ENCODE measurements around the gene PTPN11. TPM values are rescaled to one million over a fixed set of nuclear protein-coding genes. Genes with fewer than 3 reads are reported as not detected.

The PTPN11 gene
- total and polyA plus RNA-seq, 4 donors, result 39.5 to 176 (median 98.0) TPM

- Histone ChIP-seq H3K27me3 (ENCODE audit: control insufficient read depth in 1 of 2, insufficient read depth in 2 of 2, low read length in 1 of 2) (no peaks in the 10 kb centered on the region), H3K36me3 (ENCODE audit: control insufficient read depth in 1 of 2, insufficient read depth in 2 of 2, low read length in 1 of 2) (peaks cover 2 to 4% of the 10 kb centered on the region in 2 donors), H3K4me3 (ENCODE audit: low read length in 2 of 2) (no peak overlapping the region), H3K9me3 (ENCODE audit: control insufficient read depth, low read length) (no peaks in the 10 kb centered on the region), H3K27ac (ENCODE audit: low read depth in 1 of 2, low read length in 2 of 2) (no peak overlapping the region), H3K4me1 (ENCODE audit: control insufficient read depth in 1 of 2, insufficient read depth in 2 of 2, low read length in 2 of 2) (no peaks in the 10 kb centered on the region)
- WGBS, 2 donors, result 85 to 86% methylated on average over 3 of the region's 3 CpGs
- DNase-seq, result no peak
- ATAC-seq (ENCODE audit: low FRiP score), result no peak
- intact Hi-C loops (cut with DNase I), result no loop called here
These were observed 49.3 kb downstream of the PTPN11 start for GRCh38 chr12:112468046-112468445.

DNA sequence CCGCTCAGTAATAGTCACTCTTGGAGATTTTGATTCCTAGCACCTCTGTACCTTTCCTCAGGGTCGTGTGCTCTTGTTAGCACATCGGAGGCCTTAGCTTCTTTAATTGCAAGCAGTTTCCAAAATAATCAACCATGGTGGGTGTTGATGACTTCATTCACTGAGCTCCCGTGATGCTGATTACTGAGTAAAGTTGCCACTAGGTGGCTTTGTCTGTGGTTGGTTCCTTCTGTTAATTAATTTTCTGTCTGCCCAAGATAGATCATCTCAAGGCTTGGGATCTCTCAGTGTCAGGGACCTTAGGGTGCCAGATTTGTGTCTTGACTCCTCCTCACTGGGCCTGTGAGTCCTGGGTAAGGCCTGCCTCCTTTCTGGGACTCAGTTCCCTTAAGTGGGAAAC, 54.3 kb downstream of the PTPN11 start:
- Histone ChIP-seq H3K27me3 (ENCODE audit: control insufficient read depth in 1 of 2, insufficient read depth in 2 of 2, low read length in 1 of 2) (no peaks in the 10 kb centered on the region), H3K27ac (ENCODE audit: low read depth in 1 of 2, low read length in 2 of 2) (no peak overlapping the region), H3K4me1 (ENCODE audit: control insufficient read depth in 1 of 2, insufficient read depth in 2 of 2, low read length in 2 of 2) (no peaks in the 10 kb centered on the region), H3K9me3 (ENCODE audit: control insufficient read depth, low read length) (no peaks in the 10 kb centered on the region), H3K4me3 (ENCODE audit: low read length in 2 of 2) (no peak overlapping the region), H3K36me3 (ENCODE audit: control insufficient read depth in 1 of 2, insufficient read depth in 2 of 2, low read length in 1 of 2) (peaks cover 2 to 12% of the 10 kb centered on the region in 2 donors)
- intact Hi-C loops (cut with DNase I), result no loop called here
- 80 to 84% methylated on average over 4 of the region's 4 CpGs for WGBS, 2 donors
- no peak for DNase-seq
- no peak for ATAC-seq (ENCODE audit: low FRiP score)

DNA sequence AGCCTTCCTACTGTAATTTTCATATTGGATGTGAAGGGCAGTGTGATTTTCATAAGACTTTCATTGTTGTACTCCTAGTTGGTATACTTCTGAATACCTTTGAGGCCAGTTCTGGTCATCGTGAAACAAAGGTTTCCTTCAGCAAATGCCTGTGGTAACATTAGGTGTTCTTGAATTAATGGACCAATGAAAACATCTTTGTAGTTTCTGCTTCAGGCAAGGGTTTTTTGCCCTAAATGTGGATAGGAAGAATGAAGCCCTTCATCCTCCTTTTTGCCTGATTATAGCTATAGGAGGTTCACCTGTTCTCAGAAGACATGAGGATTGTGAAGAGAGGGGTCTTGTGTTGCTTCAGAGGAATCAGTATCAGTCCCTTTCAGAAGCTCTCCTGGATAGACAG, 60.7 kb downstream of the PTPN11 start:
- H3K36me3 ChIP-seq (ENCODE audit: control insufficient read depth in 1 of 2, insufficient read depth in 2 of 2, low read length in 1 of 2), result peaks cover 4 to 10% of the 10 kb centered on the region in 2 donors
- intact Hi-C loops (cut with DNase I), result no loop called here

GRCh38 chr12:112480931-112481330, 62.2 kb downstream of the PTPN11 start:
- H3K27ac ChIP-seq (ENCODE audit: low read depth in 1 of 2, low read length in 2 of 2), result no peak overlapping the region
- no peaks in the 10 kb centered on the region for H3K27me3 ChIP-seq (ENCODE audit: control insufficient read depth in 1 of 2, insufficient read depth in 2 of 2, low read length in 1 of 2)
- no peak for DNase-seq
- H3K9me3 ChIP-seq (ENCODE audit: control insufficient read depth, low read length), result no peaks in the 10 kb centered on the region
- intact Hi-C loops (cut with DNase I), result no loop called here
- no peaks in the 10 kb centered on the region for H3K4me1 ChIP-seq (ENCODE audit: control insufficient read depth in 1 of 2, insufficient read depth in 2 of 2, low read length in 2 of 2)
- WGBS, 2 donors, result 93 to 98% methylated on average over 4 of the region's 4 CpGs
- no peak overlapping the region for H3K4me3 ChIP-seq (ENCODE audit: low read length in 2 of 2)
- H3K36me3 ChIP-seq (ENCODE audit: control insufficient read depth in 1 of 2, insufficient read depth in 2 of 2, low read length in 1 of 2), result peaks cover 4 to 5% of the 10 kb centered on the region in 2 donors
- ATAC-seq (ENCODE audit: low FRiP score), result no peak

More for the DNA sequence above, 60.7 kb downstream of the PTPN11 start:
- 97 to 98% methylated on average over 1 of the region's 1 CpG for WGBS, 2 donors
- no peak for ATAC-seq (ENCODE audit: low FRiP score)
- Histone ChIP-seq H3K27me3 (ENCODE audit: control insufficient read depth in 1 of 2, insufficient read depth in 2 of 2, low read length in 1 of 2) (no peaks in the 10 kb centered on the region), H3K4me1 (ENCODE audit: control insufficient read depth in 1 of 2, insufficient read depth in 2 of 2, low read length in 2 of 2) (no peaks in the 10 kb centered on the region), H3K27ac (ENCODE audit: low read depth in 1 of 2, low read length in 2 of 2) (no peak overlapping the region), H3K9me3 (ENCODE audit: control insufficient read depth, low read length) (no peaks in the 10 kb centered on the region), H3K4me3 (ENCODE audit: low read length in 2 of 2) (no peak overlapping the region)
- no peak for DNase-seq

DNA sequence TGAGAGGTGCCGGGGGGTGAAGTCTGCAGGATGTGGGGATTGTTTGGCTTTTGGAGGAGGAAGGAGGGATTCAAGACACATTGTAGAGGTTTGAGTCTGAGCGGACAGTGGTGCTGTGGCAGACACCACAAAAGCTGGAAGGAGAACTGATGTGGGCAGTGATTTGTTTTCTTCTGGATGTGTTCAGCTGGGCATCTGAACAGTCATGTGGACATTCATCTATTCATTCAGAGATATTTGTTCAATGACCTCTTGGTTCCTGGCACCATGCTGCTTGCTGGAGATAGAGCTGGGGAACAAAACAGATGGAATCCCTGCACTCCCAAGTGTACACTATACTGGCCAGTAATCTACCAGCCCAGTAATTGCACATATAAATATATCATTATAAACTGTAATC, 64.0 kb downstream of the PTPN11 start:
- DNase-seq (no peak), ATAC-seq (ENCODE audit: low FRiP score) (no peak)
- Histone ChIP-seq H3K36me3 (ENCODE audit: control insufficient read depth in 1 of 2, insufficient read depth in 2 of 2, low read length in 1 of 2) (peaks cover 4 to 5% of the 10 kb centered on the region in 2 donors), H3K4me1 (ENCODE audit: control insufficient read depth in 1 of 2, insufficient read depth in 2 of 2, low read length in 2 of 2) (no peaks in the 10 kb centered on the region), H3K4me3 (ENCODE audit: low read length in 2 of 2) (no peak overlapping the region), H3K27ac (ENCODE audit: low read depth in 1 of 2, low read length in 2 of 2) (no peak overlapping the region), H3K9me3 (ENCODE audit: control insufficient read depth, low read length) (no peaks in the 10 kb centered on the region), H3K27me3 (ENCODE audit: control insufficient read depth in 1 of 2, insufficient read depth in 2 of 2, low read length in 1 of 2) (no peaks in the 10 kb centered on the region)
- intact Hi-C loops (cut with DNase I), result no loop called here
- WGBS, 2 donors, result 98 to 100% methylated on average over 2 of the region's 2 CpGs

DNA sequence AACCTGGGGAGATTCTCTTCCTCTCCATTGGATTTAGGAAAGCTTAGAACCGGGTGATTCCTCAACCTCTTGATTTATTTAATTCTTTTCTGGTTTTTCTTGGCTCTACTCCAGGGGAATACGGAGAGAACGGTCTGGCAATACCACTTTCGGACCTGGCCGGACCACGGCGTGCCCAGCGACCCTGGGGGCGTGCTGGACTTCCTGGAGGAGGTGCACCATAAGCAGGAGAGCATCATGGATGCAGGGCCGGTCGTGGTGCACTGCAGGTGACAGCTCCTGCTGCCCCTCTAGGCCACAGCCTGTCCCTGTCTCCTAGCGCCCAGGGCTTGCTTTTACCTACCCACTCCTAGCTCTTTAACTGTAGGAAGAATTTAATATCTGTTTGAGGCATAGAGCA, 67.6 kb downstream of the PTPN11 start:
- peaks cover 0 to 9% of the 10 kb centered on the region in 2 donors for H3K36me3 ChIP-seq (ENCODE audit: control insufficient read depth in 1 of 2, insufficient read depth in 2 of 2, low read length in 1 of 2)
- H3K4me1 ChIP-seq (ENCODE audit: control insufficient read depth in 1 of 2, insufficient read depth in 2 of 2, low read length in 2 of 2), result peaks cover 0 to 1% of the 10 kb centered on the region in 2 donors
- H3K4me3 ChIP-seq (ENCODE audit: low read length in 2 of 2), result no peak overlapping the region
- 42 to 48% methylated on average over 12 of the region's 12 CpGs for WGBS, 2 donors
- H3K9me3 ChIP-seq (ENCODE audit: control insufficient read depth, low read length), result no peaks in the 10 kb centered on the region
- ATAC-seq (ENCODE audit: low FRiP score), result no peak
- no peaks in the 10 kb centered on the region for H3K27me3 ChIP-seq (ENCODE audit: control insufficient read depth in 1 of 2, insufficient read depth in 2 of 2, low read length in 1 of 2)
- intact Hi-C loops (cut with DNase I), result no loop called here
- no peak for DNase-seq
- no peak overlapping the region for H3K27ac ChIP-seq (ENCODE audit: low read depth in 1 of 2, low read length in 2 of 2)

GRCh38 chr12:112488257-112488876, 69.6 kb downstream of the PTPN11 start:
- no peak for ATAC-seq (ENCODE audit: low FRiP score)
- Histone ChIP-seq H3K4me3 (ENCODE audit: low read length in 2 of 2) (no peak overlapping the region), H3K27me3 (ENCODE audit: control insufficient read depth in 1 of 2, insufficient read depth in 2 of 2, low read length in 1 of 2) (no peaks in the 10 kb centered on the region), H3K4me1 (ENCODE audit: control insufficient read depth in 1 of 2, insufficient read depth in 2 of 2, low read length in 2 of 2) (peaks cover 0 to 1% of the 10 kb centered on the region in 2 donors), H3K36me3 (ENCODE audit: control insufficient read depth in 1 of 2, insufficient read depth in 2 of 2, low read length in 1 of 2) (peaks cover 0 to 6% of the 10 kb centered on the region in 2 donors), H3K27ac (ENCODE audit: low read depth in 1 of 2, low read length in 2 of 2) (peak overlapping the region; percentile 45 to 76), H3K9me3 (ENCODE audit: control insufficient read depth, low read length) (no peaks in the 10 kb centered on the region)
- no peak for DNase-seq
- intact Hi-C loops (cut with DNase I), result no loop called here
- 7 to 15% methylated on average over 6 of the region's 6 CpGs for WGBS, 2 donors

- Histone ChIP-seq H3K4me3 (ENCODE audit: low read length in 2 of 2) (no peak overlapping the region), H3K27me3 (ENCODE audit: control insufficient read depth in 1 of 2, insufficient read depth in 2 of 2, low read length in 1 of 2) (no peaks in the 10 kb centered on the region), H3K4me1 (ENCODE audit: control insufficient read depth in 1 of 2, insufficient read depth in 2 of 2, low read length in 2 of 2) (peaks cover 0 to 1% of the 10 kb centered on the region in 2 donors), H3K27ac (ENCODE audit: low read depth in 1 of 2, low read length in 2 of 2) (no peak overlapping the region), H3K9me3 (ENCODE audit: control insufficient read depth, low read length) (no peaks in the 10 kb centered on the region), H3K36me3 (ENCODE audit: control insufficient read depth in 1 of 2, insufficient read depth in 2 of 2, low read length in 1 of 2) (peaks cover 0 to 6% of the 10 kb centered on the region in 2 donors)
- WGBS, 2 donors, result 90 to 91% methylated on average over 6 of the region's 6 CpGs
- ATAC-seq (ENCODE audit: low FRiP score), result no peak
- DNase-seq, result no peak
- intact Hi-C loops (cut with DNase I), result no loop called here
These were observed 70.7 kb downstream of the PTPN11 start for GRCh38 chr12:112489456-112489855.

DNA sequence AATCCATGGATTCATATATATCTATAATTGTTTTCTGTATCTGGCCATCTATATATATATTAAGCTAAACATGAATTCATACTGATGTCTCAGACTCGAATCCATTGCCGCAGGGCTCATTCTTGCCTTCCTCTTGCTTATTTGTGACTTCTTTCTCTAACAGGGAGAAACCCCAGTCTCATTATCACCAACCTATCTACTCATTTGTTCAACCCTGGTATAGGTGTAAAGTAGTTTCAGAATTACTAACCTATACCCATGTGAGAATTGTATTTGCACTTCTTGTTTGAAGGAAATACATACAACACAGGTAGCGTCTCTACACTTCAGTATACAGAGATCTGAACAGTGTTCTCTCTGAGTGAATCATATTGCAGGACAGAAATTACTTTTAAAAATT, 77.7 kb downstream of the PTPN11 start:
- WGBS, 2 donors, result 95 to 98% methylated on average over 3 of the region's 3 CpGs
- Histone ChIP-seq H3K4me3 (ENCODE audit: low read length in 2 of 2) (no peak overlapping the region), H3K4me1 (ENCODE audit: control insufficient read depth in 1 of 2, insufficient read depth in 2 of 2, low read length in 2 of 2) (no peaks in the 10 kb centered on the region), H3K27ac (ENCODE audit: low read depth in 1 of 2, low read length in 2 of 2) (no peak overlapping the region), H3K36me3 (ENCODE audit: control insufficient read depth in 1 of 2, insufficient read depth in 2 of 2, low read length in 1 of 2) (peaks cover 0 to 5% of the 10 kb centered on the region in 2 donors), H3K9me3 (ENCODE audit: control insufficient read depth, low read length) (no peaks in the 10 kb centered on the region), H3K27me3 (ENCODE audit: control insufficient read depth in 1 of 2, insufficient read depth in 2 of 2, low read length in 1 of 2) (no peaks in the 10 kb centered on the region)
- intact Hi-C loops (cut with DNase I), result no loop called here
- DNase-seq, result no peak
- no peak for ATAC-seq (ENCODE audit: low FRiP score)
